Ishikawa (cell line): Measurements from ENCODE around the gene GNGT1.

Experiments used
- CEBPB ChIP-seq: IDR thresholded peaks from 2 replicates; pipeline ENCODE4 v1.6.1; 2012
- CREB1 ChIP-seq: IDR thresholded peaks from 2 replicates; pipeline ENCODE4 v1.6.1; 2012; ENCODE audit warnings: low read depth
- EGR1 ChIP-seq: IDR thresholded peaks from 2 replicates; pipeline ENCODE4 v1.6.1; 2012
- EP300 ChIP-seq: IDR thresholded peaks from 2 replicates; pipeline ENCODE4 v1.6.1; 2012; ENCODE audit warnings: borderline replicate concordance
- FOXM1 ChIP-seq: IDR thresholded peaks from 2 replicates; pipeline ENCODE4 v1.6.1; 2012; ENCODE audit warnings: low read depth, borderline replicate concordance
- NFIC ChIP-seq: IDR thresholded peaks from 2 replicates; pipeline ENCODE4 v1.6.1; 2012
- RAD21 ChIP-seq: IDR thresholded peaks from 2 replicates; pipeline ENCODE4 v1.6.1; 2012; ENCODE audit warnings: low read depth
- TAF1 ChIP-seq: IDR thresholded peaks from 2 replicates; pipeline ENCODE4 v1.6.1; 2012; ENCODE audit warnings: low read depth, mild to moderate bottlenecking
- TCF12 ChIP-seq: IDR thresholded peaks from 2 replicates; pipeline ENCODE4 v1.6.1; 2012; ENCODE audit warnings: low read depth
- TEAD4 ChIP-seq: IDR thresholded peaks from 2 replicates; pipeline ENCODE4 v1.6.1; 2012
- USF1 ChIP-seq: IDR thresholded peaks from 2 replicates; pipeline ENCODE4 v1.6.1; 2012
- YY1 ChIP-seq: IDR thresholded peaks from 2 replicates; pipeline ENCODE4 v1.6.1; 2012; ENCODE audit warnings: low read depth
- ZBTB7A ChIP-seq: IDR thresholded peaks from 2 replicates; pipeline ENCODE4 v1.6.1; 2012; ENCODE audit warnings: low read depth
- TF ChIP-seq, protein P1 (sequence below): IDR thresholded peaks from 2 replicates; pipeline ENCODE4 v1.6.1; 2012
- TF ChIP-seq, protein P2 (sequence below): IDR thresholded peaks from 2 replicates; pipeline ENCODE4 v1.6.1; 2012; ENCODE audit warnings: low read depth, mild to moderate bottlenecking

GNGT1 gene

DNA sequence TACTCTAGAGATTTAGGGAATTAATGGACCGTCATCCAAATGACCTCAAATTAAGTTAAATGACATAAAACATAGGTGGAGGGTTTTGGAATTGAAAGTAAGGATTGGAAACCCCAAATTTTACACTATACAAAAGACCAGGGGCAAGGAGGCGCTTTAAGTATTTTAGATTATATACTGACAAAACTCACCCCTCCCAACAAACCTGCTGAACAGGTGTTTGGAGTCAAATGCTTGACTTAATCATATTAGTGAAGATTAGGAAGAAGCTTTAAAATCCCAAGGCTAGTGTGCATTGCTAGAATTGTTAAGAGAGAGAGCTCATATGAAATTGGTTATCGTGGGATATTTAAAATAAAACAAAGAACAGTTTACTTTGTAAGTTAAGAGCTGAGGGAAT, at the start of gene GNGT1:
Gene GNGT1 (plus strand): TSS at position 301 of the 400 bp plus-strand sequence. CDS start 180 bp downstream, outside the sequence.
- TF ChIP-seq RAD21: no peak
- TF ChIP-seq CREB1: no peak
- TF ChIP-seq EGR1: no peak
- TF ChIP-seq TCF12: no peak
- TF ChIP-seq CEBPB: no peak
- TF ChIP-seq YY1: no peak
- no peak for TF ChIP-seq FOXM1
- TF ChIP-seq TEAD4: no peak
- no peak for TF ChIP-seq TAF1
- no peak for TF ChIP-seq NFIC
- no peak for TF ChIP-seq USF1
- no peak for TF ChIP-seq EP300
- TF ChIP-seq, protein P1, sequence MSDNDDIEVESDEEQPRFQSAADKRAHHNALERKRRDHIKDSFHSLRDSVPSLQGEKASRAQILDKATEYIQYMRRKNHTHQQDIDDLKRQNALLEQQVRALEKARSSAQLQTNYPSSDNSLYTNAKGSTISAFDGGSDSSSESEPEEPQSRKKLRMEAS: no peak
- TF ChIP-seq ZBTB7A: no peak
- TF ChIP-seq, protein P2, sequence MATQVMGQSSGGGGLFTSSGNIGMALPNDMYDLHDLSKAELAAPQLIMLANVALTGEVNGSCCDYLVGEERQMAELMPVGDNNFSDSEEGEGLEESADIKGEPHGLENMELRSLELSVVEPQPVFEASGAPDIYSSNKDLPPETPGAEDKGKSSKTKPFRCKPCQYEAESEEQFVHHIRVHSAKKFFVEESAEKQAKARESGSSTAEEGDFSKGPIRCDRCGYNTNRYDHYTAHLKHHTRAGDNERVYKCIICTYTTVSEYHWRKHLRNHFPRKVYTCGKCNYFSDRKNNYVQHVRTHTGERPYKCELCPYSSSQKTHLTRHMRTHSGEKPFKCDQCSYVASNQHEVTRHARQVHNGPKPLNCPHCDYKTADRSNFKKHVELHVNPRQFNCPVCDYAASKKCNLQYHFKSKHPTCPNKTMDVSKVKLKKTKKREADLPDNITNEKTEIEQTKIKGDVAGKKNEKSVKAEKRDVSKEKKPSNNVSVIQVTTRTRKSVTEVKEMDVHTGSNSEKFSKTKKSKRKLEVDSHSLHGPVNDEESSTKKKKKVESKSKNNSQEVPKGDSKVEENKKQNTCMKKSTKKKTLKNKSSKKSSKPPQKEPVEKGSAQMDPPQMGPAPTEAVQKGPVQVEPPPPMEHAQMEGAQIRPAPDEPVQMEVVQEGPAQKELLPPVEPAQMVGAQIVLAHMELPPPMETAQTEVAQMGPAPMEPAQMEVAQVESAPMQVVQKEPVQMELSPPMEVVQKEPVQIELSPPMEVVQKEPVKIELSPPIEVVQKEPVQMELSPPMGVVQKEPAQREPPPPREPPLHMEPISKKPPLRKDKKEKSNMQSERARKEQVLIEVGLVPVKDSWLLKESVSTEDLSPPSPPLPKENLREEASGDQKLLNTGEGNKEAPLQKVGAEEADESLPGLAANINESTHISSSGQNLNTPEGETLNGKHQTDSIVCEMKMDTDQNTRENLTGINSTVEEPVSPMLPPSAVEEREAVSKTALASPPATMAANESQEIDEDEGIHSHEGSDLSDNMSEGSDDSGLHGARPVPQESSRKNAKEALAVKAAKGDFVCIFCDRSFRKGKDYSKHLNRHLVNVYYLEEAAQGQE: no peak

GRCh38 chr7:93858857-93859256, 47.5 kb upstream of the GNGT1 start:
- TF ChIP-seq ZBTB7A: no peak
- TF ChIP-seq EGR1: no peak
- TF ChIP-seq, protein P1: no peak
- no peak for TF ChIP-seq FOXM1
- no peak for TF ChIP-seq USF1
- TF ChIP-seq NFIC: no peak
- TF ChIP-seq TEAD4: no peak
- no peak for TF ChIP-seq YY1

DNA sequence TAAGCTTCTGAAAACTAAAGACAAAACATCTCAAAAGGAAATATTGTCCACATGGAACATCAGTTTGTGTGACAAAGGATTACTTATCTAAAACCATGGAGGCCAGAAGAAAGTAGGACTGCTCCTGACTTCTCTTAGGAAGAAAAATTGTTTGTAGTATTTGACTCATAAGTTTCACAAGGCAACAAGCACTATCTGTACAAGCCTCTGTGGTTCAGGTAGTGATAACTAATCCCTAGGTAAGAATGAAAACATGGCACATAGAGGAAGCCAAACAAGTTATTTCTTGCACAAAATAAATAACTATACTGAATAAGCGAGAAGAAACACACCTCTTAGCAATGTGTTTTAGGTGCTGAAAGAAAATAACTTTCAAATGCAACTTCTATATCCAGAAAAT, 46.1 kb upstream of the GNGT1 start:
- TF ChIP-seq RAD21: no peak
- TF ChIP-seq TCF12: no peak

DNA sequence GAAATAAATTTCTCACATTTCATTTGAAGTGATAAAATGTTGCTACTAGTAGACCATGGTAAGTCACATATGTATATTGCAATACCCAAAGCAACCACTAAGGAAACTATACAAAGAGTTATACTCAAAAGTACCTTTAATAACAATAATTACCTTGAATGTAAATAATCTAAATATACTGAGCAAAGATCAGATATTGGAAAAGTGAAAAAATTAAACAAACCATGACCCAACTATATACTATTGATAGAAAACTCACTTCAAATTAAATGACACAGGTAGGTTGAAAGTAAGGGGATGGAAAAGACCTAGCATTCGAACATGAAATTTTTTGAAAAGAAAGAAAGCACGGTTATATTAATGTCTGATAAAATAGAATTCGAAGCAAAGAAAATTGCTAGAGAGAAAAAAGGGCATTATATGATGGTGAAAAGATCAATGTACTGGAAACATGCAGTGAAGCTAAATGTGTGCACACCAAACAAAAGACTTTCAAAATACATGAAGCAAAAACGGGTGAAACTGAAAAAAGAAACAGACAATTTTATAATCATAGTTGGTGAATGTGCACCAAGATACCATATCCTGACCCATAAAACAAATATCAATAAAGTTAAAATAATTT, 44.9 kb upstream of the GNGT1 start:
- TF ChIP-seq EGR1 (no peak), EP300 (no peak), YY1 (no peak), TEAD4 (no peak), CREB1 (no peak), CEBPB (no peak), USF1 (no peak), TCF12 (no peak), TAF1 (no peak), NFIC (no peak), FOXM1 (no peak), ZBTB7A (no peak), RAD21 (no peak)
- TF ChIP-seq, protein P2: no peak
- TF ChIP-seq, protein P1: no peak

- TF ChIP-seq, protein P2: no peak
- TF ChIP-seq USF1: no peak
- no peak for TF ChIP-seq NFIC
- no peak for TF ChIP-seq TEAD4
- TF ChIP-seq, protein P1: no peak
- no peak for TF ChIP-seq YY1
- no peak for TF ChIP-seq EP300
- TF ChIP-seq ZBTB7A: no peak
- no peak for TF ChIP-seq RAD21
These were observed 43.7 kb upstream of the GNGT1 start for GRCh38 chr7:93862651-93863050.
